Peyer's patch (tissue), 4 donors: ENCODE measurements around the gene ATL2. TPM values are rescaled to one million over a fixed set of nuclear protein-coding genes. Genes with fewer than 3 reads are reported as not detected.
A peak's percentile ranks its signal among the peaks of the same experiment; 100 is the strongest.

ENCODE experiments used
- DNase-seq, 3 donors: peaks; one replicate each; pipeline ENCODE4 v3.0.0-alpha.2; 2017 to 2019
- H3K27ac ChIP-seq, 4 donors: fragments of 200-600 bp; sonication (generic); one replicate each; pipeline ENCODE4 v1.5.1; 2016 to 2019
- H3K27me3 ChIP-seq, 2 donors: fragments of 200-600 bp; sonication (generic); one replicate each; pipeline ENCODE4 v1.5.1; 2019
- H3K36me3 ChIP-seq, 3 donors: fragments of 200-600 bp; sonication (generic); one replicate each; pipeline ENCODE4 v1.5.1; 2016 to 2019
- H3K4me1 ChIP-seq, 4 donors: fragments of 200-600 bp; sonication (generic); one replicate each; pipeline ENCODE4 v1.5.1; 2016 to 2019
- H3K4me3 ChIP-seq, 4 donors: fragments of 200-600 bp; sonication (generic); 1 replicate in 3 of 4; 2 replicates in 1 of 4; pipeline ENCODE4 v1.5.1; 2016 to 2019; ENCODE audit warnings: mild to moderate bottlenecking in 1 of 4
- H3K9me3 ChIP-seq, 4 donors: fragments of 200-600 bp; sonication (generic); one replicate each; pipeline ENCODE4 v1.5.1; 2016 to 2019; ENCODE audit warnings: mild to moderate bottlenecking in 1 of 4
- POLR2A ChIP-seq, 2 donors: fragments of 450-650 bp; IDR thresholded peaks; one replicate each; pipeline ENCODE4 v1.5.1; 2017; ENCODE audit warnings: antibody characterized with exemption in 2 of 2, mild to moderate bottlenecking in 2 of 2, moderate library complexity in 2 of 2
- total RNA-seq, 4 donors: library from RNA; depleted of rRNA; stranded (reverse); fragments of >200 nt; gene quantifications; one replicate each; pipeline ENCODE4 v1.1.0, GENCODE V29; 2016
- TF ChIP-seq, protein P1 (sequence below), 6 experiments: fragments of 450-650 bp in 4 of 6; fragments of 200-600 bp in 2 of 6; sonication (generic) in 1 of 6; IDR thresholded peaks; one replicate each; pipeline ENCODE4 v1.5.1; 2017 to 2019; ENCODE audit warnings: antibody characterized with exemption in 6 of 6, mild to moderate bottlenecking in 3 of 6, moderate library complexity in 1 of 6

ATL2 gene
- total RNA-seq, 4 donors from 2014 or later = 87.9 to 170 (median 132) TPM

DNA sequence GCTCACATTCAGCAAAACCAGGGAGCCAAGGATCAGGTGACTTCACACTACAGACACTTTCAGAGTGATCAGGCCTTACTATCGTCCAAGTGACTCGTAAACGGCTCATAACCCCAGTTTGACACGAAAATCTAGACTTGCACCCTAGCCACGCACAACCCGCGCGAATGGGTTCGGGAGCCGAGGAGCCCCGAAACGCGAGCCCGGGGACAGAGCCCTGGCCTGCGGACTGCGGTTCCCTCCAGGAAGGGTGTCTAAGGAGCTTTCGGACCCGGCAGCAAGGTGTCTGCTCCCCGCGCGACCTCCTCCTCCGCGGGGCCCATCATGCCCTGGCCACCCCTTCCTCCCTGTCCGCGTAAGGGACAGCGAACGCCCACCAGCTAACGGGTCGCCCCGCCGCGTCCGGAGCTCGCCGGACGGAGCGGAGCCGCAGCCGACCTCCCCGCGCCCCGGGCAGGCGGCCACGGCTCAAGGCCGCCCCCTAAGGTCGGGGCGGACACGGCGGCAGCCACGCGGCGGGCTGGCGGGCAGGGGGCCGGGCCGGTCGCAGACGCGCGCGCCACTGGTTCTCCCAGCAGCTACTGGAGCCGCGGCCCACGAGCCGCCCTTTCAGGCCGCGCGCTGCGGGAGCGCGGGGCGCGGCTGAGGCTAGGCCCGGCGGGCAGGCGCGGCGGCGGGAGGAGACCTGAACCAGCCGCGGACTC, 575 bp downstream of the ATL2 start:
- peak in 1 of 2 donors; percentile 24 for TF ChIP-seq POLR2A (IDR thresholded peaks at IDR 0.05)
- TF ChIP-seq, protein P1, sequence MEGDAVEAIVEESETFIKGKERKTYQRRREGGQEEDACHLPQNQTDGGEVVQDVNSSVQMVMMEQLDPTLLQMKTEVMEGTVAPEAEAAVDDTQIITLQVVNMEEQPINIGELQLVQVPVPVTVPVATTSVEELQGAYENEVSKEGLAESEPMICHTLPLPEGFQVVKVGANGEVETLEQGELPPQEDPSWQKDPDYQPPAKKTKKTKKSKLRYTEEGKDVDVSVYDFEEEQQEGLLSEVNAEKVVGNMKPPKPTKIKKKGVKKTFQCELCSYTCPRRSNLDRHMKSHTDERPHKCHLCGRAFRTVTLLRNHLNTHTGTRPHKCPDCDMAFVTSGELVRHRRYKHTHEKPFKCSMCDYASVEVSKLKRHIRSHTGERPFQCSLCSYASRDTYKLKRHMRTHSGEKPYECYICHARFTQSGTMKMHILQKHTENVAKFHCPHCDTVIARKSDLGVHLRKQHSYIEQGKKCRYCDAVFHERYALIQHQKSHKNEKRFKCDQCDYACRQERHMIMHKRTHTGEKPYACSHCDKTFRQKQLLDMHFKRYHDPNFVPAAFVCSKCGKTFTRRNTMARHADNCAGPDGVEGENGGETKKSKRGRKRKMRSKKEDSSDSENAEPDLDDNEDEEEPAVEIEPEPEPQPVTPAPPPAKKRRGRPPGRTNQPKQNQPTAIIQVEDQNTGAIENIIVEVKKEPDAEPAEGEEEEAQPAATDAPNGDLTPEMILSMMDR (IDR thresholded peaks at IDR 0.05) = peak; percentile 30 to 72 (median 61)
- no peaks in the 10 kb centered on the region for H3K36me3 ChIP-seq
- H3K27me3 ChIP-seq = no peaks in the 10 kb centered on the region
- H3K9me3 ChIP-seq = no peaks in the 10 kb centered on the region
- H3K27ac ChIP-seq = peak overlapping the region; percentile 98 to 100 (median 100)
- peaks cover 0 to 25% (median 3%) of the 10 kb centered on the region in 4 donors for H3K4me1 ChIP-seq
- DNase-seq = peak in 2 of 3 donors; percentile 57 to 78
- H3K4me3 ChIP-seq = peak overlapping the region; percentile 72 to 97 (median 94)

DNA sequence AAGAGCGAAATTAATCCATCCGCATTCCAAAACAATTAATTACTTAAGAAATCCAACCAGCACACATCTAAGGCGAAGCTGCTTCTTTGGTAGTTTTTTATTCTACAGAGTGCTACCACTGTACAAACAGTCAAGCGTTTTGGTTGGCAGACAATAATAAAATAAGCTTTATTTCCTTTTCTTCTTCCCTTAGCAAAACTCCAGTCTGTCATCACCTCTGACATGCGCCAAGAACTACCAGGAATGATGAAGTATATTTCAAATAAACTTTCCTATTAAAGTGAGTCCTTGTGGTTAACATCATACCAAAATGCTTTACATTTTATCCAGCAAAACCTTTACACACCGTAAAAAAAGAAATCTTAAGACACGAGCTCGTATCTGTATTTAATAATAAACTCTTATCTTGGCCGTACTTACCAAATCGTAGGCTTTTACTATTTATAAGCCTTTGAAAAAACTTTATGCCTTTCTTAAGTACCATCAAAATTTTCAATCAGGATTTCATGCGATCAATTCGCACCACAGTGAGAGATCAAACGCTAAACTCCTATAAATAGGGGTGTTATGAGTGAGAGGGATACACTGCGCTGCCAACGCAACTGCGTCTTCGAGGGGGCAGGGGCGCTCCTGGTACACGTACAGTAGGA, 1.3 kb downstream of the ATL2 start:
- Histone ChIP-seq H3K4me3 (peak overlapping the region; percentile 72 to 97 (median 94)), H3K9me3 (no peaks in the 10 kb centered on the region), H3K27me3 (no peaks in the 10 kb centered on the region), H3K4me1 (peaks cover 0 to 23% (median 3%) of the 10 kb centered on the region in 4 donors), H3K27ac (peak overlapping the region; percentile 98 to 100 (median 100)), H3K36me3 (no peaks in the 10 kb centered on the region)
- peak in 2 of 3 donors; percentile 61 to 80 for DNase-seq
- TF ChIP-seq, protein P1 (IDR thresholded peaks at IDR 0.05) = no peak
- TF ChIP-seq POLR2A (IDR thresholded peaks at IDR 0.05) = no peak

DNA sequence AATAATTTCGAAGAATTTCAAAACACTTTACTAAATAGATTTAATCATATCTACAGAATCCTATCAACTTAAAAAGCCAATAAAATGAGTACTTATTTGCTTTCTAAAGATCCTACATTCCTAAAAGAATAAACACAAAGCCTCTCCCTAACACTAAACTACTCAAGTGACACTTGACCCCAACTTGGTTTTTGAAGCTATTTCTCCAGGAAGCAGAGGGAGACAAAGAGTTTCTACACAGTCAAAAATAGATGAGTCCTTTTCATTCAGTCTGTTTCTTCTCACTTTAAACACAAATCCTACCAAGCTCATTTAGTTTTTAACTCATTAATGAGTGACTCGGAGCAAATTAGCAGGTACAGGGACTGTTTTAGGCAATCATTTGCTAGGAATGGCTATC, 2.1 kb downstream of the ATL2 start:
- peak overlapping the region in 2 of 4 donors; percentile 72 to 97 for H3K4me3 ChIP-seq
- no peaks in the 10 kb centered on the region for H3K9me3 ChIP-seq
- TF ChIP-seq, protein P1 (IDR thresholded peaks at IDR 0.05) = peak in 1 of 6 experiments; percentile 22
- no peak for TF ChIP-seq POLR2A (IDR thresholded peaks at IDR 0.05)
- H3K27ac ChIP-seq = no peak overlapping the region
- no peaks in the 10 kb centered on the region for H3K36me3 ChIP-seq
- DNase-seq = no peak
- H3K4me1 ChIP-seq = peaks cover 0 to 20% (median 3%) of the 10 kb centered on the region in 4 donors
- H3K27me3 ChIP-seq = no peaks in the 10 kb centered on the region

DNA sequence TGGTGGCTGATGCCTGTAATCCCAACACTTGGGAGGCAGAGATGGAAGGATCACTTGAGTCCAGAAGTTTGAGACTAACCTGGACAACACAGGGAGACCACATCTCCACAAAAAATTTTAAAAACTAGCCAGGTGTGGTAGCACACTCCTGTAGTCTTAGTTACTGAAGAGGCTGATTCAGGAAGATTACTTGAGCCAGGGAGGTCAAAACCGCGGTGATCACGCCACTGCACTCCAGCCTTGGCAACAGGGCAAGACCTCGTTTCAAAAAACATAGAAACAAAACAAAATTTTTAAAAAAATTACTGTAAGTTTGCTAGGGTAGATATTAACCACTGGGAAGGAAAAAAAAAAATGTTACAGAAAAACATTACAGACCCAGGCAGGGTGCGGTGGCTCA, 5.8 kb downstream of the ATL2 start:
- no peak for TF ChIP-seq POLR2A (IDR thresholded peaks at IDR 0.05)
- TF ChIP-seq, protein P1 (IDR thresholded peaks at IDR 0.05) = no peak

DNA sequence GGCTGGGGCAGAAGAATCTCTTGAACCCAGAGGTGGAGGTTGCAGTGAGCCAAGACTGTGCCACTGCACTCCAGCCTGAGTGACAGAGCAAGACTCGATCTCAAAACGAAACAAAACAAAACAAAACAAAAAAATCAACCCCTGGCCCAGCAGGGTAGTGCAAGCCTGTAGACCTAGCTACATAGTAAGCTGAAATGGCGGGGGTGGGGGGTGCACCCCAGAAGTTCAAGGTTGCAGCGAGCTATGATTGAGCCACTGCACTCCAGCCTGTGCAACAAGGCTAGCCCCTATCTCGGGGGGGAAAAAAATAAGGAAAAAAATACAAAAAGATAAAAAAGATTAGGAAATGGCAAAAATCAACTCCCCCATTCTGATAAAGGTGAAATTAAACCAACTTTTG, 6.4 kb downstream of the ATL2 start:
- H3K9me3 ChIP-seq = no peaks in the 10 kb centered on the region
- no peaks in the 10 kb centered on the region for H3K36me3 ChIP-seq
- no peaks in the 10 kb centered on the region for H3K27me3 ChIP-seq
- H3K4me3 ChIP-seq = no peak overlapping the region
- TF ChIP-seq POLR2A (IDR thresholded peaks at IDR 0.05) = no peak
- no peak overlapping the region for H3K27ac ChIP-seq
- DNase-seq = no peak
- peaks cover 0 to 22% (median 3%) of the 10 kb centered on the region in 4 donors for H3K4me1 ChIP-seq

More for the DNA sequence above, 5.8 kb downstream of the ATL2 start:
- Histone ChIP-seq H3K36me3 (no peaks in the 10 kb centered on the region), H3K9me3 (no peaks in the 10 kb centered on the region), H3K4me1 (peaks cover 0 to 20% (median 3%) of the 10 kb centered on the region in 4 donors), H3K4me3 (no peak overlapping the region), H3K27me3 (no peaks in the 10 kb centered on the region), H3K27ac (no peak overlapping the region)
- no peak for DNase-seq

DNA sequence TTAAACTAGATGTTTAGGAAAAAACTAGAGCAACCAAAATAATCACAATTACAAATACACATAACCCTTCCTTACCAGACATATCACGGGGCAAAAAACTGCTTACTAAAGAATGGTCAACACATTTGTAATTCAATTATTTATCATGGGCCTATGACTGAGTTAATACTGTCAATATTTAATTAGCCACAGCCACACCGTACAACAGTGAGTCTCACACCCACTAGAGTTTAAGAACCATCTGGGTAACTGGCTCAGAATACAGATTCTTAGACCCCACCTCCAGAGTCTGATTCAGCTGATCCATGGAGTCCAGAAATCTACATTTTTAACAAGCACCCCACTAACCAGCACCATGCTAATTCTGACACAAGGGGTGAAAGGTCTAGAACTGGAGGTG, 14.8 kb downstream of the ATL2 start:
- no peaks in the 10 kb centered on the region for H3K27me3 ChIP-seq
- H3K36me3 ChIP-seq = peaks cover 0 to 7% (median 0%) of the 10 kb centered on the region in 3 donors
- peaks cover 0 to 20% (median 0%) of the 10 kb centered on the region in 4 donors for H3K4me1 ChIP-seq
- no peaks in the 10 kb centered on the region for H3K9me3 ChIP-seq
- no peak overlapping the region for H3K27ac ChIP-seq
- no peak overlapping the region for H3K4me3 ChIP-seq
- TF ChIP-seq, protein P1 (IDR thresholded peaks at IDR 0.05) = no peak
- TF ChIP-seq POLR2A (IDR thresholded peaks at IDR 0.05) = no peak
- no peak for DNase-seq
